OCI-LY1 (cell line): Measurements from ENCODE around the gene SHC3.
A peak's percentile ranks its signal among the peaks of the same experiment; 100 is the strongest.

ENCODE experiments used
- H2AFZ ChIP-seq: fragments of 200-600 bp; sonication (generic), shearing (Covaris generic); 2 replicates; pipeline ENCODE4 v1.6.0; 2014; ENCODE audit warnings: antibody characterized with exemption, mild to moderate bottlenecking, low read length
- H3F3A ChIP-seq: fragments of 200-600 bp; sonication (generic), shearing (Covaris generic); 2 replicates; pipeline ENCODE4 v1.6.0; 2014; ENCODE audit warnings: mild to moderate bottlenecking, antibody characterized with exemption, low read length, moderate library complexity; ENCODE audit not compliant: insufficient read depth
- H3K27ac ChIP-seq: fragments of 200-600 bp; sonication (generic); 2 replicates; pipeline ENCODE4 v1.5.1; 2014; ENCODE audit warnings: low read length, mixed run types, mild to moderate bottlenecking, low read depth; ENCODE audit not compliant: poor library complexity, severe bottlenecking
- H3K27me3 ChIP-seq: fragments of 200-600 bp; sonication (generic); 2 replicates; pipeline ENCODE4 v1.6.0; 2014; ENCODE audit warnings: antibody characterized with exemption, mild to moderate bottlenecking, low read length, moderate library complexity; ENCODE audit not compliant: insufficient read depth
- H3K36me3 ChIP-seq: fragments of 200-600 bp; sonication (generic); 2 replicates; pipeline ENCODE4 v1.6.1; 2014; ENCODE audit warnings: mild to moderate bottlenecking, antibody characterized with exemption, low read length, moderate library complexity, mixed read lengths; ENCODE audit not compliant: insufficient read depth
- H3K4me1 ChIP-seq: fragments of 200-600 bp; sonication (generic); 2 replicates; pipeline ENCODE4 v1.5.1; 2014; ENCODE audit warnings: mild to moderate bottlenecking, low read length, moderate library complexity; ENCODE audit not compliant: insufficient read depth, severe bottlenecking
- H3K4me2 ChIP-seq: fragments of 200-600 bp; sonication (generic), shearing (Covaris generic); 2 replicates; pipeline ENCODE4 v1.6.1; 2014; ENCODE audit warnings: low read length
- H3K4me3 ChIP-seq: fragments of 200-600 bp; sonication (generic); 2 replicates; pipeline ENCODE4 v1.5.1; 2014; ENCODE audit warnings: low read length, low read depth, mild to moderate bottlenecking, mixed read lengths; ENCODE audit not compliant: poor library complexity, severe bottlenecking
- H3K79me2 ChIP-seq: fragments of 200-600 bp; shearing (Covaris generic); 2 replicates; pipeline ENCODE4 v1.6.1; 2016; ENCODE audit warnings: mixed run types, low read length, mixed read lengths; ENCODE audit not compliant: insufficient read depth
- H3K9ac ChIP-seq: fragments of 200-600 bp; sonication (generic), shearing (Covaris generic); 2 replicates; pipeline ENCODE4 v1.6.1; 2014; ENCODE audit warnings: mild to moderate bottlenecking, low read length, mixed read lengths
- H3K9me2 ChIP-seq: fragments of 200-600 bp; sonication (generic), shearing (Covaris generic); 2 replicates; pipeline ENCODE4 v1.6.1; 2014; ENCODE audit warnings: low read depth, mild to moderate bottlenecking, low read length, mixed read lengths
- H3K9me3 ChIP-seq: fragments of 200-600 bp; shearing (Covaris generic); 2 replicates; pipeline ENCODE4 v1.6.1; 2014; ENCODE audit warnings: low read length, mixed read lengths
- H4K20me1 ChIP-seq: fragments of 200-600 bp; sonication (generic), shearing (Covaris generic); 2 replicates; pipeline ENCODE4 v1.6.0; 2016; ENCODE audit warnings: mild to moderate bottlenecking, low read length; ENCODE audit not compliant: insufficient read depth
- CTCF ChIP-seq: fragments of 200-600 bp; sonication (generic), shearing (Covaris generic); IDR thresholded peaks from 2 replicates; pipeline ENCODE4 v1.5.1; 2017; ENCODE audit warnings: mild to moderate bottlenecking, antibody characterized with exemption, low read length, moderate library complexity, mixed read lengths
- EZH2 ChIP-seq: fragments of 200-600 bp; sonication (generic), shearing (Covaris generic); IDR thresholded peaks from 2 replicates; pipeline ENCODE4 v1.8.0; 2017; ENCODE audit warnings: borderline replicate concordance, mixed run types, mild to moderate bottlenecking, antibody characterized with exemption, low read length, moderate library complexity, mixed read lengths

Gene SHC3

DNA sequence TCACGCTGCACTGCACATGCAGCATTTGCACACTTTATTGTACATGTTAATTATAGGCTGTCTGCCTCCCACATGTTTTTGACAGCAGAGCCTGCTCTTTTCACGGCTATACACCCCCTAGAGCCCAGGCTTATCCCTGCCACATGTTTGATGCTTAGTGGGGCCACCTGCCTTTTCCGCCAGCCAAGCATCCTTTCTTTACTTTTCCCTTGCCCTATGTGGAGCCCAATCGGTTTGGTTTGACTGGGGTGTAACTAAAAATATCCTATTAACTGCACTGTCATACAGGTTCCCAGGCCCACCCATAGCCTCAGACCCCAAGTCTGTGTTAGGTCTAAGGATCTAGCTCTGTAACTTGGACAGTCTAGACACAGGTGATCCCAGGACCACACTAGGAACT lies 206.2 kb downstream of the SHC3 start:
- Histone ChIP-seq H3K9me3 (no peaks in the 10 kb centered on the region), H3K4me1 (peaks cover 21% of the 10 kb centered on the region), H3K36me3 (no peaks in the 10 kb centered on the region), H4K20me1 (no peaks in the 10 kb centered on the region), H3K79me2 (no peaks in the 10 kb centered on the region), H2AFZ (no peak overlapping the region), H3K9me2 (no peaks in the 10 kb centered on the region), H3K9ac (no peak overlapping the region), H3K27me3 (no peaks in the 10 kb centered on the region), H3K4me2 (no peak overlapping the region), H3K4me3 (no peak overlapping the region), H3F3A (no peaks in the 10 kb centered on the region), H3K27ac (no peak overlapping the region)
- no peak for TF ChIP-seq EZH2
- TF ChIP-seq CTCF, result 0 out of 2 replicates have a peak, but pooled peaks have one; percentile 21

GRCh38 chr9:88971131-88971960 lies 207.3 kb downstream of the SHC3 start:
- Histone ChIP-seq H3K9me3 (no peaks in the 10 kb centered on the region), H3K27me3 (no peaks in the 10 kb centered on the region), H2AFZ (no peak overlapping the region), H3K4me1 (peaks cover 10% of the 10 kb centered on the region), H4K20me1 (no peaks in the 10 kb centered on the region), H3K4me3 (no peak overlapping the region), H3K9ac (no peak overlapping the region), H3F3A (no peaks in the 10 kb centered on the region), H3K4me2 (no peak overlapping the region), H3K36me3 (no peaks in the 10 kb centered on the region), H3K9me2 (no peaks in the 10 kb centered on the region), H3K27ac (no peak overlapping the region), H3K79me2 (no peaks in the 10 kb centered on the region)
- TF ChIP-seq CTCF, result no peak
- no peak for TF ChIP-seq EZH2

DNA sequence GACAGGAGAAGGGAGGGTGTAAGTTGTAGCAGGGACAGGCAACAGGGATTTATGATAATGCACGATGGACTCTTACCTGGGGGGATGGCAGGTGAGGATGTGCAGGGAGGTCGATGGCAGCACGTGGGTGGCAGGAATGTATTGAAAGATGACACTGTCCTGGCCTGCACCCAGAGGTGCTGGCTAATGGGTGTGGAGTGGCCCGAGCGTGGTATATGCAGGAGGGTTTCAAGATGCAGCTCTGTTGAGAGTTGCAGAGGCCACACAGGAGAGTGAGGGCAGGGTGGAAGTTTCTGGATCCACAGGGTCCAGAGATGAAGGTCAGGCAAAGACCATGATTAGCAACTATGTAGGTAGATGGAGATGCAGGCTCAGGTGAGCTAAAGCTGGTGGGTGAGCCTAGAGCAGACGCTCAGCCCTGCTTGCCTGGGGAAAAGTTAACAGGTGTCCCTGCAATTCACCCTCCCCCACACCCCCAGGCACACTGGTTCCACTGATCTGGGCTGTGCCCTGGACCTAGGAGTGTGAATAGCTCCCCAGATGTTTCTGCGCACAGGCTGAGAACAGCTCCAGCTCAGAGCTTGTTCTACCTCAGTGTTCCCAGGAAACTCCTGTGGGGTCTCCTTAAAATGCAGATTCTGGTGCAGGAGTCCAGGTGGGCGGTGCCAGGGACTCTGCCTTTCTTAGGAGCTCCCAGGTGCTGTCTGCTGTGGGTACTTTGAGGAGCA lies 208.8 kb downstream of the SHC3 start:
- no peaks in the 10 kb centered on the region for H3K36me3 ChIP-seq

More for the DNA sequence above, 208.8 kb downstream of the SHC3 start:
- no peaks in the 10 kb centered on the region for H3K27me3 ChIP-seq
- H3K79me2 ChIP-seq, result no peaks in the 10 kb centered on the region
- no peak overlapping the region for H3K9ac ChIP-seq
- TF ChIP-seq CTCF (no peak), EZH2 (no peak)
- H3K9me3 ChIP-seq, result no peaks in the 10 kb centered on the region
- H3K27ac ChIP-seq, result no peak overlapping the region
- no peaks in the 10 kb centered on the region for H3K9me2 ChIP-seq
- no peak overlapping the region for H3K4me2 ChIP-seq
- no peak overlapping the region for H3K4me3 ChIP-seq
- no peak overlapping the region for H2AFZ ChIP-seq
- H3K4me1 ChIP-seq, result no peaks in the 10 kb centered on the region
- H4K20me1 ChIP-seq, result no peaks in the 10 kb centered on the region
- no peaks in the 10 kb centered on the region for H3F3A ChIP-seq
